SH-SY5Y (cell line): Measurements from ENCODE around the gene DPH6.

ENCODE experiments used
- GATA2 ChIP-seq: IDR thresholded peaks from 2 replicates; pipeline ENCODE4 v1.6.1; 2011; ENCODE audit warnings: mild to moderate bottlenecking, low read depth, low read length
- GATA3 ChIP-seq: IDR thresholded peaks from 2 replicates; pipeline ENCODE4 v1.6.1; 2011; ENCODE audit warnings: low read depth, mild to moderate bottlenecking, low read length, moderate library complexity

The DPH6 gene

DNA sequence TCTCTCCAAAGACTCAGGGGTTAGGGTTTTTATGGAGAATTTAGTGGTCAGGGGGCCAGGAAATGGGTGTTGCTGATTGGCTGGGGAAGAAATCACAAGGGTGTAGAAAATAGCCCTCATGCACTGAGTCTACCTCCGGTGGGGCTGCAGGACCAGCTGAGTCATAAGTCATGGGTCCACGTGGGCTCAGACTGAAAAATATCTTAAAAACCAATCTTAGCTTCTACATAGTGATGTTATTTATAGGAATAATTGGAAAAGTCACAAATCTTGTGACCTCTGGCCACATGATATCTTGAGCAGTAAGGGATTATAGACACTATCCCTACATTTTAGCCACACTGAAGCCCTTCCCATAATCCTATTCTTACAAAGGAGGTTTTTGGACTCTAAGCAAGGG is 224.0 kb downstream of the DPH6 start:
- no peak for TF ChIP-seq GATA3
- no peak for TF ChIP-seq GATA2

DNA sequence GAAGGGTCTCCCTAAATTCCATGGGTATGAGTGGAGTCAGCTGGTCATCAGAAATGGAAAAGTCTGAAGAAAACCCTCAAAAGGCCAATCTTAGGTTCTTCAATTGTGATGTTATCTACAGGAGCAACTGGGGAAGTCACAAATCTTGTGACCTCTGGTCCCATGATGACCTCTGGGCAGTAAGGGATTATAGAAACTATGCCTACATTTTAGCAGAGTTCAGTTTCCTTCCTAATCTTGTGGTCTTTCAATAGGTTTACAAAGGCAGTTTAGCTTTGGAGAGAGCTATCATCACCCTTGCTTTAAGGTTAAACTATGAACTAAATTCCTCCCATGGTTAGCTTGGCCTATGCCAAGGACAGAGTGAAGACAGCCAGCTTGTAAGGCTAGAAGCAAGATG is 225.1 kb downstream of the DPH6 start:
- TF ChIP-seq GATA2 (no peak), GATA3 (no peak)
